HepG2 (cell line): Measurements from ENCODE around the gene TIGAR. TPM values are rescaled to one million over a fixed set of nuclear protein-coding genes. Genes with fewer than 3 reads are reported as not detected.
A peak's percentile ranks its signal among the peaks of the same experiment; 100 is the strongest.

Experiments
- ARID2 ChIP-seq: sonication (generic); formaldehyde crosslinking; IDR thresholded peaks from 2 replicates; pipeline ENCODE4 v1.8.1; 2022; ENCODE audit warnings: mild to moderate bottlenecking, missing genetic modification reagents, borderline replicate concordance
- CBX5 ChIP-seq: sonication (generic); formaldehyde crosslinking; IDR thresholded peaks from 2 replicates; pipeline ENCODE4 v1.4.0; 2020; ENCODE audit warnings: missing genetic modification reagents, borderline replicate concordance
- EEA1 ChIP-seq: sonication (generic); formaldehyde crosslinking; IDR thresholded peaks from 2 replicates; pipeline ENCODE4 v1.5.1; 2020; ENCODE audit warnings: mild to moderate bottlenecking, missing genetic modification reagents, borderline replicate concordance
- FOXP1 ChIP-seq, 2 experiments: fragments of 450-650 bp in 1 of 2; IDR thresholded peaks; 2 replicates each; pipeline ENCODE4 v1.6.1; 2017 to 2018; ENCODE audit warnings: antibody characterized with exemption in 1 of 2
- JUN ChIP-seq: sonication (generic); formaldehyde crosslinking; IDR thresholded peaks from 2 replicates; pipeline ENCODE4 v1.4.0; 2020; ENCODE audit warnings: mild to moderate bottlenecking, missing genetic modification reagents
- KDM1A ChIP-seq: IDR thresholded peaks from 2 replicates; pipeline ENCODE4 v1.6.1; 2016; ENCODE audit warnings: missing compliant biosample characterization
- MAFF ChIP-seq: IDR thresholded peaks from 2 replicates; pipeline ENCODE4 v1.6.1; 2011; ENCODE audit warnings: low read depth, low read length, improper control_type of control experiment
- MAFK ChIP-seq, 2 experiments: IDR thresholded peaks in 1 of 2; conservative IDR thresholded peaks in 1 of 2; 2 replicates each; pipeline ENCODE4 v1.6.1; 2011; ENCODE audit warnings: improper control_type of control experiment in 2 of 2, low read length in 2 of 2
- PCBP1 ChIP-seq: fragments of 200-400 bp; formaldehyde crosslinking; IDR thresholded peaks from 2 replicates; pipeline ENCODE4 v1.6.1; 2017; ENCODE audit warnings: mild to moderate bottlenecking, low read depth, low read length, borderline replicate concordance
- PHF8 ChIP-seq: sonication (generic); formaldehyde crosslinking; IDR thresholded peaks from 2 replicates; pipeline ENCODE4 v1.5.0; 2020; ENCODE audit warnings: missing genetic modification reagents
- PTBP1 ChIP-seq: fragments of 200-400 bp; formaldehyde crosslinking; IDR thresholded peaks from 2 replicates; pipeline ENCODE4 v1.6.1; 2018; ENCODE audit warnings: low read length, low read depth; ENCODE audit not compliant: poor library complexity, severe bottlenecking
- SAP130 ChIP-seq: IDR thresholded peaks from 2 replicates; pipeline ENCODE4 v1.6.1; 2016; ENCODE audit warnings: low read depth
- SRSF4 ChIP-seq: fragments of 200-400 bp; formaldehyde crosslinking; IDR thresholded peaks from one replicate; pipeline ENCODE4 v1.6.1; 2018; ENCODE audit warnings: mild to moderate bottlenecking, low read depth, low read length, moderate library complexity; ENCODE audit not compliant: poor library complexity, severe bottlenecking
- TOE1 ChIP-seq: sonication (generic); formaldehyde crosslinking; IDR thresholded peaks from 2 replicates; pipeline ENCODE4 v1.4.0; 2020; ENCODE audit warnings: mild to moderate bottlenecking, missing genetic modification reagents
- TOPORS ChIP-seq: sonication (generic); formaldehyde crosslinking; IDR thresholded peaks from 2 replicates; pipeline ENCODE4 v1.8.0; 2023; ENCODE audit warnings: mild to moderate bottlenecking, missing genetic modification reagents
- ZBTB20 ChIP-seq: sonication (generic); formaldehyde crosslinking; IDR thresholded peaks from 2 replicates; pipeline ENCODE4 v1.8.1; 2023; ENCODE audit warnings: missing genetic modification reagents, low read depth, mild to moderate bottlenecking, borderline replicate concordance
- ZBTB38 ChIP-seq: sonication (generic); formaldehyde crosslinking; IDR thresholded peaks from 2 replicates; pipeline ENCODE4 v1.5.1; 2020; ENCODE audit warnings: mild to moderate bottlenecking, missing genetic modification reagents
- ZIK1 ChIP-seq: sonication (generic); formaldehyde crosslinking; IDR thresholded peaks from 2 replicates; pipeline ENCODE4 v1.5.0; 2020; ENCODE audit warnings: mild to moderate bottlenecking, low read depth, missing genetic modification reagents, borderline replicate concordance
- ZNF138 ChIP-seq: sonication (generic); formaldehyde crosslinking; IDR thresholded peaks from 2 replicates; pipeline ENCODE4 v1.5.0; 2020; ENCODE audit warnings: mild to moderate bottlenecking, low read depth, missing genetic modification reagents
- ZNF333 ChIP-seq: sonication (generic); formaldehyde crosslinking; IDR thresholded peaks from 2 replicates; pipeline ENCODE4 v1.4.0; 2020; ENCODE audit warnings: mild to moderate bottlenecking, missing genetic modification reagents, borderline replicate concordance
- ZNF605 ChIP-seq: sonication (generic); formaldehyde crosslinking; IDR thresholded peaks from 2 replicates; pipeline ENCODE4 v1.8.0; 2022; ENCODE audit warnings: mild to moderate bottlenecking, missing genetic modification reagents
- ZNF790 ChIP-seq: sonication (generic); formaldehyde crosslinking; IDR thresholded peaks from 2 replicates; pipeline ENCODE4 v1.8.0; 2022; ENCODE audit warnings: missing genetic modification reagents, mild to moderate bottlenecking, borderline replicate concordance
- ZNF878 ChIP-seq: sonication (generic); formaldehyde crosslinking; IDR thresholded peaks from 2 replicates; pipeline ENCODE4 v1.8.1; 2023; ENCODE audit warnings: mild to moderate bottlenecking, missing genetic modification reagents, moderate library complexity
- polyA plus RNA-seq, 8 experiments: library from polyadenylated mRNA; depleted of rRNA in 3 of 8; stranded (reverse) in 7 of 8; unstranded in 1 of 8; fragments of >200 nt; fragmentation: Illumina TruSeq in 4 of 8; extraction: Trizol in 4 of 8; gene quantifications; 2 replicates each; pipeline versions ENCODE4 v1.2.1 to v1.2.3, GENCODE V29; 2011 to 2016; ENCODE audit warnings: low read depth in 4 of 8, missing spikeins in 1 of 8, mixed read lengths in 1 of 8; ENCODE audit not compliant: insufficient read depth in 1 of 8
- total RNA-seq, 5 experiments: library from RNA; depleted of rRNA; stranded (reverse); fragments of >200 nt; fragmentation: Illumina TruSeq; extraction: Trizol; gene quantifications; 2 replicates each; pipeline ENCODE4 v1.2.3, GENCODE V29; 2016; ENCODE audit warnings: low read depth in 1 of 5
- TF ChIP-seq, protein P1 (sequence below): sonication (generic); formaldehyde crosslinking; IDR thresholded peaks from 2 replicates; pipeline ENCODE4 v1.4.0; 2020; ENCODE audit warnings: missing genetic modification reagents, borderline replicate concordance
- TF ChIP-seq, protein P2 (sequence below): fragments of 450-650 bp; IDR thresholded peaks from 2 replicates; pipeline ENCODE4 v1.6.1; 2016
- TF ChIP-seq, protein P3 (sequence below): sonication (generic); formaldehyde crosslinking; IDR thresholded peaks from 2 replicates; pipeline ENCODE4 v1.4.0; 2020; ENCODE audit warnings: mild to moderate bottlenecking, missing genetic modification reagents

Gene TIGAR
- total and polyA plus RNA-seq, 2 of the 13 experiments (the other 11 are each of a cell fraction or from before 2014, with no cell fraction given), result 2.6 to 21.8 TPM

DNA sequence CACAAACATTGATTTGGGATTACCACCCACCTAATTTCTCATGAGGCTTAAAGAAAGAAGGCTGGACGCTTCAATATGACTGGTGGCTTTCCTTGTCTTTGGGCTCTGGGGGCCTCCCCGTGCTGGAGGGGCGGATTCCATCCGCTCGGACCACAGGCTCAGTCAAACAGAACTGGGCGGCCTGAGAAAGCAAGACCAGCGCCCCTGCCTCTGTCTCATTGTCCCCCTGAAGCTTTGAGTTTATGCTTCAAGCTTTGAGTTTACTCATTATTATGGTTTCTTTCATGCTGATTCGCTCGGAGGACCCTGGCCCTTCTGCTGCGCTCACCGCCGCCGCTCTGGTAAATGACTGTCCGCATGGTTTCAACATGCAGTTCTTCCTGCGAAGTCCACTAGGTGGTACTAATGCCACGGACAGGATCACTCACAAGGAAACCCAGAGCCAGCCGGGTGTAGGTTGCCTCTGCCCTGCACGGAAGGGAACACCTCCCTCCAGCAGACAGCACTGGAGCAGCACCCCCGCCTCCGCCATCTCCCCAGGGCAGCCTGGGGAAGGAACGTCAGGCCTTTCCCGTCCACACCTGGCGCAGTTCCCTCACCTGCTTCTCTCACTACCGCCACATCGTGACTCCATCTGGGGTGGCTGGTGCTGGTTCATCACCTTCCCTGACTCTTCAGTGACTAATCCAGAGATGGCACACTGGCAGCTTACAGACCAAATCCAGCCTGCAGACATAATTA is 13.2 kb upstream of the TIGAR start (continued):
- TF ChIP-seq, protein P1, sequence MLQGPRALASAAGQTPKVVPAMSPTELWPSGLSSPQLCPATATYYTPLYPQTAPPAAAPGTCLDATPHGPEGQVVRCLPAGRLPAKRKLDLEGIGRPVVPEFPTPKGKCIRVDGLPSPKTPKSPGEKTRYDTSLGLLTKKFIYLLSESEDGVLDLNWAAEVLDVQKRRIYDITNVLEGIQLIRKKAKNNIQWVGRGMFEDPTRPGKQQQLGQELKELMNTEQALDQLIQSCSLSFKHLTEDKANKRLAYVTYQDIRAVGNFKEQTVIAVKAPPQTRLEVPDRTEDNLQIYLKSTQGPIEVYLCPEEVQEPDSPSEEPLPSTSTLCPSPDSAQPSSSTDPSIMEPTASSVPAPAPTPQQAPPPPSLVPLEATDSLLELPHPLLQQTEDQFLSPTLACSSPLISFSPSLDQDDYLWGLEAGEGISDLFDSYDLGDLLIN, result no peak
- TF ChIP-seq ZNF605 (CRISPR knock-in tag) (peak; percentile 63; the same call in 1 of the 2 replicates), PTBP1 (no peak), SAP130 (peak; percentile 55), MAFF (no peak), KDM1A (CRISPR knock-in tag) (no peak), ARID2 (CRISPR knock-in tag) (no peak), PCBP1 (no peak), TOE1 (CRISPR knock-in tag) (no peak), MAFK (conservative IDR thresholded peaks at IDR 0.05 in 1 of 2, IDR thresholded peaks at IDR 0.05 in 1 of 2; ENCODE audit: low read length in 2 of 2) (no peak), FOXP1 (IDR thresholded peaks at IDR 0.05) (no peak), FOXP1 (CRISPR knock-in tag; IDR thresholded peaks at IDR 0.05) (no peak), ZNF790 (no peak), ZBTB20 (CRISPR knock-in tag) (peak; percentile 29; the same call in 1 of the 2 replicates), ZNF138 (no peak), CBX5 (CRISPR knock-in tag) (peak; percentile 44; the same call in 1 of the 2 replicates), SRSF4 (no peak), PHF8 (CRISPR knock-in tag) (peak; percentile 22; the same call in 1 of the 2 replicates), ZNF333 (no peak), TOPORS (no peak), ZIK1 (peak; percentile 38; the same call in 1 of the 2 replicates), ZBTB38 (CRISPR knock-in tag) (no peak), ZNF878 (CRISPR knock-in tag) (no peak), JUN (CRISPR knock-in tag) (no peak), EEA1 (CRISPR knock-in tag) (no peak)
- TF ChIP-seq, protein P2, sequence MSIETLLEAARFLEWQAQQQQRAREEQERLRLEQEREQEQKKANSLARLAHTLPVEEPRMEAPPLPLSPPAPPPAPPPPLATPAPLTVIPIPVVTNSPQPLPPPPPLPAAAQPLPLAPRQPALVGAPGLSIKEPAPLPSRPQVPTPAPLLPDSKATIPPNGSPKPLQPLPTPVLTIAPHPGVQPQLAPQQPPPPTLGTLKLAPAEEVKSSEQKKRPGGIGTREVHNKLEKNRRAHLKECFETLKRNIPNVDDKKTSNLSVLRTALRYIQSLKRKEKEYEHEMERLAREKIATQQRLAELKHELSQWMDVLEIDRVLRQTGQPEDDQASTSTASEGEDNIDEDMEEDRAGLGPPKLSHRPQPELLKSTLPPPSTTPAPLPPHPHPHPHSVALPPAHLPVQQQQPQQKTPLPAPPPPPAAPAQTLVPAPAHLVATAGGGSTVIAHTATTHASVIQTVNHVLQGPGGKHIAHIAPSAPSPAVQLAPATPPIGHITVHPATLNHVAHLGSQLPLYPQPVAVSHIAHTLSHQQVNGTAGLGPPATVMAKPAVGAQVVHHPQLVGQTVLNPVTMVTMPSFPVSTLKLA, result no peak
- TF ChIP-seq, protein P3, sequence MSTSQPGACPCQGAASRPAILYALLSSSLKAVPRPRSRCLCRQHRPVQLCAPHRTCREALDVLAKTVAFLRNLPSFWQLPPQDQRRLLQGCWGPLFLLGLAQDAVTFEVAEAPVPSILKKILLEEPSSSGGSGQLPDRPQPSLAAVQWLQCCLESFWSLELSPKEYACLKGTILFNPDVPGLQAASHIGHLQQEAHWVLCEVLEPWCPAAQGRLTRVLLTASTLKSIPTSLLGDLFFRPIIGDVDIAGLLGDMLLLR (CRISPR knock-in tag), result no peak
